GM23248 (cell line): Measurements from ENCODE around the gene LRRC36. TPM values are rescaled to one million over a fixed set of nuclear protein-coding genes. Genes with fewer than 3 reads are reported as not detected.
A peak's percentile ranks its signal among the peaks of the same experiment; 100 is the strongest.

Experiments
- DNase-seq: peaks from one replicate; pipeline ENCODE4 v3.0.0-alpha.2; 2015
- H2AFZ ChIP-seq: fragments of 200-600 bp; sonication (generic); 2 replicates; pipeline ENCODE4 v1.6.1; 2016; ENCODE audit warnings: antibody characterized with exemption
- H3F3A ChIP-seq: fragments of 200-600 bp; sonication (generic); 2 replicates; pipeline ENCODE4 v1.6.1; 2016; ENCODE audit warnings: mild to moderate bottlenecking, antibody characterized with exemption, mixed run types; ENCODE audit not compliant: insufficient read depth
- H3K27ac ChIP-seq: fragments of 200-600 bp; sonication (generic); 2 replicates; pipeline ENCODE4 v1.5.1; 2016; ENCODE audit warnings: mild to moderate bottlenecking
- H3K27me3 ChIP-seq: fragments of 200-600 bp; sonication (generic); replicated peaks from 2 replicates; pipeline ENCODE4 v1.6.1; 2016; ENCODE audit warnings: mild to moderate bottlenecking; ENCODE audit not compliant: insufficient read depth
- H3K36me3 ChIP-seq: fragments of 200-600 bp; sonication (generic); 2 replicates; pipeline ENCODE4 v1.6.1; 2016; ENCODE audit warnings: low read depth, mild to moderate bottlenecking
- H3K4me1 ChIP-seq: fragments of 200-600 bp; sonication (generic); 2 replicates; pipeline ENCODE4 v1.6.1; 2016; ENCODE audit warnings: mild to moderate bottlenecking; ENCODE audit not compliant: insufficient read depth
- H3K4me2 ChIP-seq: fragments of 200-600 bp; sonication (generic); one replicate; pipeline ENCODE4 v1.6.1; 2016; ENCODE audit warnings: mild to moderate bottlenecking; ENCODE audit not compliant: unreplicated experiment
- H3K4me3 ChIP-seq: fragments of 200-600 bp; sonication (generic); 2 replicates; pipeline ENCODE4 v1.5.1; 2016; ENCODE audit warnings: mild to moderate bottlenecking
- H3K79me2 ChIP-seq: fragments of 200-600 bp; sonication (generic); 2 replicates; pipeline ENCODE4 v1.6.1; 2016; ENCODE audit warnings: mild to moderate bottlenecking; ENCODE audit not compliant: insufficient read depth
- H3K9ac ChIP-seq: fragments of 200-600 bp; sonication (generic); 2 replicates; pipeline ENCODE4 v1.6.1; 2016; ENCODE audit warnings: mild to moderate bottlenecking
- H3K9me2 ChIP-seq: fragments of 200-600 bp; sonication (generic); 2 replicates; pipeline ENCODE4 v1.6.1; 2016; ENCODE audit warnings: mixed run types, mild to moderate bottlenecking, moderate library complexity; ENCODE audit not compliant: insufficient read depth
- H3K9me3 ChIP-seq: fragments of 200-600 bp; sonication (generic); one replicate; pipeline ENCODE4 v1.6.1; 2017; ENCODE audit warnings: low read depth
- H4K20me1 ChIP-seq: fragments of 200-600 bp; sonication (generic); 2 replicates; pipeline ENCODE4 v1.6.0; 2016; ENCODE audit not compliant: insufficient read depth
- EZH2 ChIP-seq: fragments of 200-600 bp; sonication (generic); IDR thresholded peaks from 2 replicates; pipeline ENCODE4 v1.6.1; 2018; ENCODE audit warnings: antibody characterized with exemption, mild to moderate bottlenecking; ENCODE audit not compliant: insufficient read depth, poor library complexity, severe bottlenecking
- EZH2phosphoT487 ChIP-seq: fragments of 200-600 bp; sonication (generic); IDR thresholded peaks from 2 replicates; pipeline ENCODE4 v1.6.1; 2018; ENCODE audit warnings: antibody characterized with exemption, moderate library complexity, mild to moderate bottlenecking, low read depth; ENCODE audit not compliant: insufficient read depth
- WGBS, 2 experiments: methylation state at CpG; one replicate each; pipeline ENCODE4 v1.1.6; 2015 to 2017; ENCODE audit warnings: low lambda C conversion rate in 2 of 2, low coverage in 1 of 2; ENCODE audit errors: missing lambda C conversion rate in 2 of 2; 5-methylcytosine and 5-hydroxymethylcytosine counted together
- in situ Hi-C: fragments of 300-500 bp; cut with MboI; formaldehyde crosslinking; loops from 2 replicates; pipeline ENCODE4 v1.15.0; 2020
- polyA plus RNA-seq: library from polyadenylated mRNA; unstranded; fragments of >200 nt; fragmentation: Nextera tagmentation; extraction: Ambion mirVana; gene quantifications from 2 replicates; pipeline ENCODE4 v1.2.1, GENCODE V29; 2016
- total RNA-seq: library from RNA; depleted of rRNA; stranded (reverse); fragments of >200 nt; shearing (Covaris generic); gene quantifications from 2 replicates; pipeline ENCODE4 v1.2.3, GENCODE V29; 2014

LRRC36 gene
- total and polyA plus RNA-seq, 2 experiments from 2014 or later: not detected

- no peaks in the 10 kb centered on the region for H3K79me2 ChIP-seq
- no peak overlapping the region for H3K4me3 ChIP-seq
- no peak overlapping the region for H3K9ac ChIP-seq
- TF ChIP-seq EZH2phosphoT487: no peak
- TF ChIP-seq EZH2: no peak
- H3K9me2 ChIP-seq: no peaks in the 10 kb centered on the region
- in situ Hi-C loops: no loop called here
- H3K27me3 ChIP-seq: no peaks in the 10 kb centered on the region
- H2AFZ ChIP-seq: no peak overlapping the region
- no peaks in the 10 kb centered on the region for H4K20me1 ChIP-seq
- WGBS, 2 experiments: 65 to 66% methylated on average over 11 of the region's 11 CpGs
- H3K9me3 ChIP-seq: no peaks in the 10 kb centered on the region
- peaks cover 27% of the 10 kb centered on the region for H3K4me1 ChIP-seq
- H3K27ac ChIP-seq: no peak overlapping the region
- no peaks in the 10 kb centered on the region for H3K36me3 ChIP-seq
- no peaks in the 10 kb centered on the region; the same call in 1 of the 2 replicates for H3F3A ChIP-seq
- DNase-seq: peak; percentile 32
- H3K4me2 ChIP-seq: no peak overlapping the region
Observed at GRCh38 chr16:67301080-67301782, 25.4 kb upstream of the LRRC36 start.

- Histone ChIP-seq H2AFZ (no peak overlapping the region), H3K9me2 (no peaks in the 10 kb centered on the region), H3K36me3 (no peaks in the 10 kb centered on the region), H3K9me3 (no peaks in the 10 kb centered on the region), H3F3A (no peaks in the 10 kb centered on the region; the same call in 1 of the 2 replicates), H3K4me1 (peaks cover 19% of the 10 kb centered on the region), H3K27ac (no peak overlapping the region), H4K20me1 (no peaks in the 10 kb centered on the region), H3K4me2 (no peak overlapping the region), H3K4me3 (no peak overlapping the region), H3K9ac (no peak overlapping the region), H3K27me3 (no peaks in the 10 kb centered on the region), H3K79me2 (no peaks in the 10 kb centered on the region)
- DNase-seq: no peak
- TF ChIP-seq EZH2phosphoT487: no peak
- WGBS, 2 experiments: 44 to 58% methylated on average over 7 of the region's 7 CpGs
- in situ Hi-C loops: no loop called here
Observed at GRCh38 chr16:67302076-67302475, 24.5 kb upstream of the LRRC36 start.

DNA sequence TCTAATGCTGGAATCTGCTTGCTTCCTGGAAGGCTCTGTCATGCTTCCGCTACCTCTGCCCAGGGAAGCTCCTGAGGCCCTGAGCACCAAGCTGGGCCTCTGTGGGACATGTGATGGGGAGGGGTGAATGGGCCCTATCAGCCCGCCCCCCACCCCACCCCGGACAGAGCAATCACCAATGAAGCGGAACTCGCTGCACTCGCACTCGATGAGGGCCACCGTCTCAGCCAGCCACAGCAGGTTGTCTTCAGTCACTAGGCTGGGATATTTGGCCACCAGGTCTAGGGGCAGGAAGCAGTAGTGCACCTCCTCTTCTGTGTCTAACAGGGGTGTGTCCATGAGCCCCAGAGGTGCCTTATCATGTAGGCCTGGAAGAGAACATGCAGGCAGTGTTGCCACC lies 23.6 kb upstream of the LRRC36 start:
- DNase-seq: no peak
- no peak overlapping the region for H3K27ac ChIP-seq
- in situ Hi-C loops: no loop called here

GRCh38 chr16:67304020-67304419 lies 22.6 kb upstream of the LRRC36 start:
- Histone ChIP-seq H3K36me3 (no peaks in the 10 kb centered on the region), H3F3A (no peaks in the 10 kb centered on the region; the same call in 1 of the 2 replicates), H2AFZ (no peak overlapping the region), H3K9ac (no peak overlapping the region), H4K20me1 (no peaks in the 10 kb centered on the region), H3K27ac (no peak overlapping the region), H3K9me2 (no peaks in the 10 kb centered on the region), H3K4me2 (peak overlapping the region; percentile 6), H3K4me3 (no peak overlapping the region), H3K27me3 (no peaks in the 10 kb centered on the region), H3K79me2 (no peaks in the 10 kb centered on the region), H3K9me3 (no peaks in the 10 kb centered on the region), H3K4me1 (peaks cover 16% of the 10 kb centered on the region)
- 19 to 42% methylated on average over 1 of the region's 1 CpG for WGBS, 2 experiments
- no peak for TF ChIP-seq EZH2
- no peak for TF ChIP-seq EZH2phosphoT487
- in situ Hi-C loops: no loop called here
- peak; percentile 76 for DNase-seq

More for the DNA sequence above, 23.6 kb upstream of the LRRC36 start:
- no peak for TF ChIP-seq EZH2phosphoT487
- no peak for TF ChIP-seq EZH2
- Histone ChIP-seq H3K9me3 (no peaks in the 10 kb centered on the region), H3F3A (no peaks in the 10 kb centered on the region; the same call in 1 of the 2 replicates), H3K9ac (no peak overlapping the region), H3K27me3 (no peaks in the 10 kb centered on the region), H3K4me3 (no peak overlapping the region), H3K9me2 (no peaks in the 10 kb centered on the region), H3K4me2 (no peak overlapping the region), H3K79me2 (no peaks in the 10 kb centered on the region), H2AFZ (no peak overlapping the region), H4K20me1 (no peaks in the 10 kb centered on the region), H3K36me3 (no peaks in the 10 kb centered on the region), H3K4me1 (peaks cover 16% of the 10 kb centered on the region)
- WGBS, 2 experiments: 83 to 89% methylated on average over 7 to 8 of the region's 8 CpGs
